GM12878 (cell line): ENCODE results near the gene ANKRD11. TPM values are rescaled to one million over a fixed set of nuclear protein-coding genes. Genes with fewer than 3 reads are reported as not detected.

ENCODE experiments used
- ATF3 ChIP-seq: IDR thresholded peaks from 2 replicates; pipeline ENCODE4 v1.6.1; 2011; ENCODE audit warnings: low read depth, mild to moderate bottlenecking, low read length, moderate library complexity, borderline replicate concordance; ENCODE audit errors: extremely low read depth
- BACH1 ChIP-seq: fragments of 450-650 bp; IDR thresholded peaks from 2 replicates; pipeline ENCODE4 v1.6.1; 2017; ENCODE audit warnings: mild to moderate bottlenecking, borderline replicate concordance
- CBX5 ChIP-seq: sonication (generic); IDR thresholded peaks from 2 replicates; pipeline ENCODE4 v1.6.1; 2016; ENCODE audit warnings: low read depth, moderate library complexity, mild to moderate bottlenecking, inconsistent platforms
- CHD4 ChIP-seq: fragments of 200-600 bp; sonication (generic); IDR thresholded peaks from 2 replicates; pipeline ENCODE4 v1.6.1; 2016; ENCODE audit warnings: mild to moderate bottlenecking
- ESRRA ChIP-seq: IDR thresholded peaks from 2 replicates; pipeline ENCODE4 v1.6.1; 2012; ENCODE audit warnings: mild to moderate bottlenecking, low read length, improper control_type of control experiment
- ETV6 ChIP-seq, 2 experiments: fragments of 450-650 bp in 1 of 2; IDR thresholded peaks in 1 of 2; conservative IDR thresholded peaks in 1 of 2; 2 replicates each; pipeline ENCODE4 v1.6.1; 2014; ENCODE audit warnings: antibody characterized with exemption in 1 of 2, borderline replicate concordance in 1 of 2, low read depth in 1 of 2, mild to moderate bottlenecking in 1 of 2, moderate library complexity in 1 of 2
- FOS ChIP-seq: IDR thresholded peaks from 3 replicates; pipeline ENCODE4 v1.6.1; 2011; ENCODE audit warnings: borderline replicate concordance; ENCODE audit not compliant: insufficient read length; ENCODE audit errors: extremely low read depth
- HDAC6 ChIP-seq: fragments of 200-600 bp; sonication (generic); IDR thresholded peaks from one replicate; pipeline ENCODE4 v1.8.0; 2017; ENCODE audit warnings: antibody characterized with exemption; ENCODE audit not compliant: unreplicated experiment
- HDGF ChIP-seq: fragments of 450-650 bp; IDR thresholded peaks from 2 replicates; pipeline ENCODE4 v1.6.1; 2016; ENCODE audit warnings: antibody characterized with exemption
- IKZF2 ChIP-seq, 2 experiments: fragments of 450-650 bp; IDR thresholded peaks; 2 replicates each; pipeline ENCODE4 v1.6.1; 2017; ENCODE audit warnings: mild to moderate bottlenecking in 2 of 2, moderate library complexity in 2 of 2
- MAX ChIP-seq: IDR thresholded peaks from 2 replicates; pipeline ENCODE4 v1.6.1; 2012; ENCODE audit warnings: low read depth, low read length, improper control_type of control experiment
- MEF2A ChIP-seq: IDR thresholded peaks from 2 replicates; pipeline ENCODE4 v1.6.1; 2011; ENCODE audit warnings: low read depth, mild to moderate bottlenecking, low read length, moderate library complexity; ENCODE audit not compliant: insufficient read depth
- MYB ChIP-seq: fragments of 150-350 bp; IDR thresholded peaks from 2 replicates; pipeline ENCODE4 v1.6.1; 2014; ENCODE audit warnings: mild to moderate bottlenecking, low read depth, low read length, borderline replicate concordance
- NFYB ChIP-seq: IDR thresholded peaks from 2 replicates; pipeline ENCODE4 v1.6.1; 2011; ENCODE audit warnings: low read depth, mild to moderate bottlenecking, low read length, improper control_type of control experiment, moderate library complexity; ENCODE audit not compliant: insufficient read depth
- NR2C2 ChIP-seq: IDR thresholded peaks from 2 replicates; pipeline ENCODE4 v1.6.1; 2011; ENCODE audit warnings: borderline replicate concordance, low read depth; ENCODE audit not compliant: control insufficient read depth, insufficient read length
- PML ChIP-seq: IDR thresholded peaks from 2 replicates; pipeline ENCODE4 v1.6.1; 2012; ENCODE audit warnings: low read length, inconsistent platforms
- REST ChIP-seq: IDR thresholded peaks from 2 replicates; pipeline ENCODE4 v1.6.1; 2012; ENCODE audit warnings: mild to moderate bottlenecking, low read depth, low read length
- SMAD5 ChIP-seq: IDR thresholded peaks from 2 replicates; pipeline ENCODE4 v1.6.1; 2016; ENCODE audit warnings: antibody characterized with exemption, low read depth
- SP1 ChIP-seq: IDR thresholded peaks from one replicate; pipeline ENCODE4 v1.6.1; 2011; ENCODE audit warnings: low read depth, low read length
- SREBF1 ChIP-seq: IDR thresholded peaks from 2 replicates; pipeline ENCODE4 v1.6.1; 2012; ENCODE audit warnings: mild to moderate bottlenecking, low read length
- TBL1XR1 ChIP-seq: IDR thresholded peaks from 2 replicates; pipeline ENCODE4 v1.6.1; 2012; ENCODE audit warnings: low read depth, low read length, improper control_type of control experiment
- WRNIP1 ChIP-seq: IDR thresholded peaks from 2 replicates; pipeline ENCODE4 v1.6.1; 2011; ENCODE audit warnings: low read depth, low read length, improper control_type of control experiment, borderline replicate concordance
- YBX1 ChIP-seq: fragments of 450-650 bp; IDR thresholded peaks from 2 replicates; pipeline ENCODE4 v1.6.1; 2016; ENCODE audit warnings: antibody characterized with exemption
- YY1 ChIP-seq: IDR thresholded peaks from 2 replicates; pipeline ENCODE4 v1.6.1; 2011; ENCODE audit warnings: low read depth, mild to moderate bottlenecking, low read length
- ZNF24 ChIP-seq: fragments of 450-650 bp; IDR thresholded peaks from 2 replicates; pipeline ENCODE4 v1.6.1; 2017; ENCODE audit warnings: antibody characterized with exemption, mild to moderate bottlenecking
- ZZZ3 ChIP-seq: IDR thresholded peaks from 2 replicates; pipeline ENCODE4 v1.6.1; 2011; ENCODE audit warnings: low read depth; ENCODE audit not compliant: control insufficient read depth, insufficient read length
- polyA plus RNA-seq, 11 experiments: library from polyadenylated mRNA; depleted of rRNA in 4 of 11; unstranded in 6 of 11; stranded (reverse) in 5 of 11; fragments of >200 nt; fragmentation: Nextera tagmentation in 4 of 11; fragmentation: Illumina TruSeq in 1 of 11; extraction: Ambion mirVana in 4 of 11; extraction: Trizol in 1 of 11; gene quantifications; 1 replicate in 1 of 11; 2 replicates in 10 of 11; pipeline versions ENCODE4 v1.2.1 to v1.2.3, GENCODE V29; 2011 to 2016; ENCODE audit warnings: inconsistent platforms in 2 of 11, missing spikeins in 2 of 11, low read depth in 1 of 11
- total RNA-seq, 4 experiments: library from RNA; depleted of rRNA in 3 of 4; stranded (reverse); fragments of >200 nt in 3 of 4; fragmentation: Illumina TruSeq in 1 of 4; extraction: Trizol in 1 of 4; gene quantifications; 2 replicates each; pipeline versions ENCODE4 v1.2.1 to v1.2.3, GENCODE V29; 2013 to 2021

The ANKRD11 gene
- total and polyA plus RNA-seq, 10 of the 15 experiments (the other 5 are each of a cell fraction or from before 2014, with no cell fraction given): 5.1 to 103 (median 27.4) TPM

- TF ChIP-seq REST: no peak
- no peak for TF ChIP-seq SMAD5
- TF ChIP-seq PML: no peak
- no peak for TF ChIP-seq ZZZ3
- peak; percentile 64; the same call in 1 of the 2 replicates for TF ChIP-seq HDGF
- no peak for TF ChIP-seq NFYB
- no peak for TF ChIP-seq ATF3
- no peak for TF ChIP-seq WRNIP1
- TF ChIP-seq MAX: no peak
- TF ChIP-seq ETV6 (conservative IDR thresholded peaks at IDR 0.05 in 1 of 2, IDR thresholded peaks at IDR 0.05 in 1 of 2; ENCODE audit: borderline replicate concordance in 1 of 2, low read depth in 1 of 2): peak in 1 of 2 experiments; percentile 96; a peak in 2 of 4 replicates
- TF ChIP-seq YBX1: no peak
- no peak for TF ChIP-seq FOS
- peak; percentile 62; the same call in 1 of the 2 replicates for TF ChIP-seq MEF2A
- no peak for TF ChIP-seq SREBF1
- no peak for TF ChIP-seq ZNF24
- TF ChIP-seq SP1: peak; percentile 30
- no peak for TF ChIP-seq ESRRA
- no peak for TF ChIP-seq HDAC6
- TF ChIP-seq YY1: 0 out of 2 replicates have a peak, but pooled peaks have one; percentile 11
- TF ChIP-seq BACH1: 0 out of 2 replicates have a peak, but pooled peaks have one; percentile 22
- TF ChIP-seq CBX5: no peak
- no peak for TF ChIP-seq CHD4
- TF ChIP-seq IKZF2 (IDR thresholded peaks at IDR 0.05): peak; percentile 67 to 82
- peak; percentile 89; the same call in 1 of the 2 replicates for TF ChIP-seq TBL1XR1
- no peak for TF ChIP-seq NR2C2
- TF ChIP-seq MYB: no peak
Measured at GRCh38 chr16:89360760-89361435, 129.5 kb downstream of the ANKRD11 start (continued).
